CD1c-positive myeloid dendritic cell (primary cell): ENCODE data around the gene MOCS3.

Source experiments
- DNase-seq: peaks from one replicate; pipeline ENCODE4 v3.0.0-alpha.2; 2016; ENCODE audit errors: extremely low spot score

The MOCS3 gene

GRCh38 chr20:50981714-50982048 lies 23.1 kb downstream of the MOCS3 start:
- DNase-seq: no peak

- DNase-seq: peak; percentile 62
Observed at GRCh38 chr20:50982363-50982762, 23.7 kb downstream of the MOCS3 start.

- peak; percentile 59 for DNase-seq
Observed at GRCh38 chr20:50983321-50983720, 24.7 kb downstream of the MOCS3 start.

GRCh38 chr20:50987493-50988210 lies 29.0 kb downstream of the MOCS3 start:
- peak; percentile 83 for DNase-seq

GRCh38 chr20:50991076-50991475 lies 32.5 kb downstream of the MOCS3 start:
- DNase-seq: no peak

- no peak for DNase-seq
Observed at GRCh38 chr20:50992336-50992732, 33.7 kb downstream of the MOCS3 start.

DNA sequence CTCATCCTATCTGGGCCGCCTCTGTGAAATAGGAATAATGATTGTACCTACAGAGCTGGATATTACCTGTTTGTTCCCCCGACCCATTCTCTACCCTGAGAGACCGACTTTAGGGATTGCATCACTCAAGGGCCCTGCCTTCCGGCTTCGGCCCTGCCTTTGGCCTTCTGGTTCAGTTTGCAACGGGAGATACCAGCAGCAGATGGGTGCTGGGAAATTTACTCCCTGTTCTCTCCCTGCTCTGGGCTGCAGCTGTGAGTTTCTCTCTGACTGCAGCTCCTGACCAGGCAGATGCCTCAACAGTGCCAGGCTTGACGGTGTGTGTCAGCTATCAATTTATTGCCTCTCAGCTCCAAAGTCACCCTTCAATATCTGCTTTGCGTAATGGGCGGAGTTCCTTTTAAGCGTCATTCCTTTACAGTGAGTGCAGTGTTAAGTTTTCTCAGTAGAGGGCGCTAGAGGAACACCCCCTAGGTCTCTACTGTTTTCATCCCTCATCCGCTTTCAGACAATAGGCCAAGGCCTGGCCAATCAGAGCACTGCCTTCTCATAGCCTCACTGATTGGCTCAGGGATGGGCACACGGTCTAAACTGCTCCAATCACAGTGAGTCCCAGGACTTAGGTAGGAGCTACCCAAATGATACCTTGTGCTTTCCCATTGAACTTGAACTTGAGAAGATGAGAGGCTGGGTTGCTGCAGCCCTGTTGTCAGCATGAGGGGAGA lies 34.3 kb downstream of the MOCS3 start:
- peak; percentile 69 for DNase-seq

GRCh38 chr20:50993876-50994275 lies 35.3 kb downstream of the MOCS3 start:
- DNase-seq: no peak

DNA sequence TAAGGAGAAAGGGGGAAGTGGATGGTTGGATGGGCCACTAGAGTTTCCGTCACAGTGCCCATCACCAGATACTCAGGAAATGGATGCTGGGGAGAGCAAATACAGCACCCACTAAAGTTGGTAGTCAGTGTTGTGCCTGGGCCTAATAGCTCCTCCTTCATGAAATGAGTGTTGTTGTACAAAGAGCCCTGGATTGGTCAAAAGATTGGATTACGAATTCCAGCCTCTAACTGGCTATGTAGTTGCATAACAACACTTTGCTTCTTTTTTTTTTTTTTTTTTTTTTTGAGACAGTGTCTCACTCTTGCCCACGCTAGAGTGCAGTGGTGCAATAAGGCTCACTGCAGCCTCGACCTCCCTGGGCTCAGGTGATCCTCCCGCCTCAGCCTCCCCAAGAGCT lies 36.9 kb downstream of the MOCS3 start:
- DNase-seq: no peak

DNA sequence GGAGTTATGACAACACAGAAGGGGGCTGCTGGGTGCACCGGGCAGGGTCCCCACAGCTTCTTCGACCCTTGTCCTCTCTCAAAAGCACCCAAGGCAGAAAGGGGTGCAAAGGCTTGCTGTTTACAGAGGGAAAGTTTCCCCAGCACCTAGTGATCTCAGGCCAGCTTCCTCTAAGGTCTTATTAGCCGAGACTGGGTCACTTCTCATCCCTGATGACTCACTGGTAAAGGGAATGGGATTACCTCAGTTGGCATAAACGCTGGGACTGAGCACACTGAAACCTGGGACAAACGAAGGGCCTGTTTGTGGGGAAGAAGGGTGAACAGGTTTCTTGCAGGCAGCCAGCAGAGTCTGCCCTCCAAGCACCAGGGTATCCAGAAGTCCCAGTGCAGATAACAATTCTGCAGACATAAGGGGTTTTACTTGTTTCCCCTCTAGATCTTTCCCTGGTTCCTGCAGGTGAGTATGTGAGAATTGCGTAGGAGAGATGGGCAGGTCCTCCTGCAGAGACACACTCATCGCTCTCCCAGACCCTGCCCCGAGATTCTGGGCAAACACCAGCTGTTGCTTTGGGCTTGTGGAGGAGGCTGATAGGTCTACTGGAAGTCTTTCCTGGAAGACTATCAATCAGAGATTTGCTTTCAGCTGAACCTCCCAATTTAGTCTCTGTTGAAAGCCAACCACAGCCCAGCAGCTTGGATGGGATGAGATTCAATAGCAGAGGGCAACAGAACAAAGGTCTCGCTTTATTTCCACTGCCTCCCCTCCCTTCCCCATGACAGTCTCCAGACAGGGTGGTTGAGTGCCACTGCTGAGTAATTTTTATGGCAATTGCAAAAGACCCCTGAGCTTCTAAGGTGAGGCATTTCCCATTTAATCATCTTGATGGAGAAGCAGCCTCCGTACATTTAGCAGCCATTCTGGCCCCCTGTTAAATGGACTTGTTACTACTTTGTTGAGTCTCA lies 38.6 kb downstream of the MOCS3 start:
- DNase-seq: no peak

DNA sequence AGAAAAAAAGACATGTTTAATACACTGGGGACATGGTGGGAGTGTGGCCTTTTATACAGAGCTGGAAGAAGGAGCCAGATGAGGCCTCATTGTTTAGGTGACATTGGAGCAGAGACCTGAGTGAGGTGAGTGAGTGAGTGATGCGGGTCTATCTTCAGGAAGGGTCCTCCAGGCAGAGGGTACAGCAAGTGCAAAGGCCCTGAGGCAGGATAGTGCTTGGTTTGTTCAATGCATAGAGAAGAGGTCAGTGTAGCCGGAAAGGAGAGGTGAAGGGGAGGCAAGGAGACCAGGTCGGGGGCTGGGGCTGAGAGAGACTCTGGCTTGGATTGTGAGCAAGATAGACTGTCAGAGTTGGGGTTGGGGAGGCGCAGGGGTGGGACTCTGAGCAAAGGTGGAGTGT lies 40.7 kb downstream of the MOCS3 start:
- no peak for DNase-seq

GRCh38 chr20:51001430-51002265 lies 43.0 kb downstream of the MOCS3 start:
- no peak for DNase-seq

DNA sequence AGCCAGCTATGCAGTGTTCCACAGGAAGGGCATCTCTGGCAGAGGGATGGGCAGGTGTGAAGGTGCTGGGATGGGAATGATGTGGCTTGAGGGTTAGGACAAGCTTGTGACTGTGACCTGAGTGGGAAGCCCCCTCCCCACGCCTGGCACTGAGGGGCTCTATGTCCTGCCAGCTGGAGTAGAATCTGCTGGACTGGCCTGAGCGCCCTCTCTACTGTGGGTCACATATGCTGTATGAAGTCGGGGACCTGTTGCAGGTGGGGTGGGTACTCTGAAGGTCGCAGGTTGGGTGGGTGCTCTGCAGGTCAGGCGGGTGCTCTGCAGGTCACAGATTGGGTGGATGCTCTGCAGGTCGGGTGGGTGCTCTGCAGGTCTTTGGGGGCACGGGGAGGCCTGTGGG lies 44.0 kb downstream of the MOCS3 start:
- no peak for DNase-seq

DNA sequence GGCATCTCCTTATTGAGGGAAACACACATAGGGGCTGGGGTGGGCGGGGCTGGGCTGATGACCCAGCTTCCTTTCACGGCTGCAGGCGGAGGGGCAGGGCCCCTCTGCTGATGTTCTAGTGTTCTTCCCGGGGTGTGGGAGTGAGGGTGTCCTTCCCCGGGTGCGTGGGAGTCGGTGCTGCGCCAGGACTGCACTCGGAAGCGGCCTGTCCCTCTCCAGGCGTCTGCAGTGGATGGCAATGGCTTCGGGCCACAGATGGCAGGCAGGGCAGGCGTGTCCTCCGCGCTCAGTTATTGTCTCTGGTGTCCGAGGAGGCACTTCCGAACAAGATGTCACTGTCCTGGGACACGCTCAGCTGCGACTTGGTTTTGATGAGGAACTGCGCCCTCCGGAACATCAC lies 45.1 kb downstream of the MOCS3 start:
- DNase-seq: no peak

- no peak for DNase-seq
Observed at GRCh38 chr20:51004305-51004727, 45.7 kb downstream of the MOCS3 start.

DNA sequence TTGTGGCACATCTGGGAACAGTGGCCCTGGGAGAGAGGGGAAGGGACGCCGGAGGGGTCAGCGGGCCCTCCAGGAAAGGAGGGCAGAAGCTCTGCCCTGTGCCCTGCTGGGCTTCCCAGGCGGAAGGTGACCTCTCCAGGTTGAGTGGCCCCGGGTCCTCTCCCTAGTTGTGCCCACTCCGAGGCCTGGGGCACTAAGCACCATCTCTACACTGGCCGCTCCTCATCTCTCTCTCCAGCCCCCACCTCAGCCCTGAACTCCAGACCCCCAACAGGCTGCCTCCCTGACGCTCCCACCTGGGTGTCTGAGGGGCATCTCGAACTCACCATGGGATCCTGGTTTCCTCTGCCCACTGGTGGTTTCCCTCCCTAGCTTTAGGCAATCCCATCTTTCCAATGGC lies 46.2 kb downstream of the MOCS3 start:
- DNase-seq: no peak

DNA sequence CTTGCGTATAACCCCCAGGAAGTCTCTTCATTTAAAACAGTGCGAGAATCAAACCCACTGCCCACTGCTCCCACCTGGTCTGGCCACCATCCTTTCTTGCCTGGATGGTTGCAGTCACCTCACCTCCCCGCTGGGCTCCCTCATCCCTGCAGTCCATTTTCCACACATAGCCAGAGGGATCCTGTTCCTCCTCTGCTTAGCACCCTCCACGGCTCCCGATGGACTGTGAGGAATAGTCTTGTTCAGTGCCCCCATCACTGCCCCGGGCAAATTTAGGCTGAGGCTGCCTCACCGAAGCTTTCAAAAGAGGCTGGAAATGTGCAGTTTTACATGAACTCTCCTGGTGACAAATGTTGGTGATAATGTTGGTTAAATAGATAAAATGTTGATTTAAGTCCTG lies 46.6 kb downstream of the MOCS3 start:
- no peak for DNase-seq

GRCh38 chr20:51008718-51009117 lies 50.1 kb downstream of the MOCS3 start:
- DNase-seq: no peak

DNA sequence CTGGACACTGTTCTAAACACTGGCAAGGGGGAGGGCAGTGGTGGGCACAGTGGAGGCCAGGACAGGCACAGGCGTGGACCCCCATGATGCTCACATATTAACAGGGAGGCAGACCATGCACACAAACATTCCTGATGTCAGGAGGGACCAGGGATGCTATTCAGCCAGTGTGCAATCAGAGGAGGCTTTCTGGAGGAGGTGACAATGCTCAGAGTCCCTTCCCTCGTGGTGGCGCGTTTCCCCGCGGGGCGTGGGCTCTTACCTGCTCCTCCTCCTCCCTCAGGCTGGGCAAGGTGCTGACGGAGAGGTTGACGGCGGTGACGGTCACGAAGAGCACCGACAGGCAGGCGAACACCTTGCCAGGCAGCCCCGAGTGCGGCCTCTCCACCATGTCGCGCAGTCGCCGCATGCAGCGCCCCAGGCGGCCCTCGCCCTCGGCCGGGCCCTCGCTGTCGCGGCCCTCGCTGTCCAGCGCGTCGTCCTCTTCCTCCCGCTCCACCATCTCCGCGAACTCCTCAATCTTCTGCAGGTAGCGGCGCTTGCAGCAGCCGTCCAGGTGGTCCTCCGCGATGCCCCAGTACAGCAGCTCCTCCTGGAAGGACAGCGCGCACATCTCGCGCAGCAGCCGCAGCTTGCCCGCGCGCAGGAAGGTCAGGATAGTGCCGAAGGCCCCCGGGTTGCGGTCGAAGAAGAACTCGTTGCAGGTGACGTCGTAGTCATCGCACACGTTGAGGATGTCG lies 50.9 kb downstream of the MOCS3 start:
- no peak for DNase-seq

- DNase-seq: no peak
Observed at GRCh38 chr20:51010043-51010365, 51.4 kb downstream of the MOCS3 start.

GRCh38 chr20:51010932-51011331 lies 52.3 kb downstream of the MOCS3 start:
- no peak for DNase-seq
